Vagina (tissue), 2 donors: ENCODE results near the gene C14orf119.

ENCODE experiments used
- CTCF ChIP-seq, 3 experiments: fragments of 450-650 bp in 2 of 3; fragments of 200-600 bp in 1 of 3; sonication (generic) in 1 of 3; IDR thresholded peaks; one replicate each; pipeline ENCODE4 v1.5.1; 2017 to 2019; ENCODE audit warnings: antibody characterized with exemption in 3 of 3, mild to moderate bottlenecking in 2 of 3, moderate library complexity in 2 of 3
- POLR2AphosphoS5 ChIP-seq, 2 donors: sonication (generic); formaldehyde crosslinking; IDR thresholded peaks; one replicate each; pipeline ENCODE4 v1.9.0; 2017; ENCODE audit warnings: antibody characterized with exemption in 2 of 2, mild to moderate bottlenecking in 2 of 2, low read depth in 1 of 2; ENCODE audit not compliant: insufficient read depth in 1 of 2

DNA sequence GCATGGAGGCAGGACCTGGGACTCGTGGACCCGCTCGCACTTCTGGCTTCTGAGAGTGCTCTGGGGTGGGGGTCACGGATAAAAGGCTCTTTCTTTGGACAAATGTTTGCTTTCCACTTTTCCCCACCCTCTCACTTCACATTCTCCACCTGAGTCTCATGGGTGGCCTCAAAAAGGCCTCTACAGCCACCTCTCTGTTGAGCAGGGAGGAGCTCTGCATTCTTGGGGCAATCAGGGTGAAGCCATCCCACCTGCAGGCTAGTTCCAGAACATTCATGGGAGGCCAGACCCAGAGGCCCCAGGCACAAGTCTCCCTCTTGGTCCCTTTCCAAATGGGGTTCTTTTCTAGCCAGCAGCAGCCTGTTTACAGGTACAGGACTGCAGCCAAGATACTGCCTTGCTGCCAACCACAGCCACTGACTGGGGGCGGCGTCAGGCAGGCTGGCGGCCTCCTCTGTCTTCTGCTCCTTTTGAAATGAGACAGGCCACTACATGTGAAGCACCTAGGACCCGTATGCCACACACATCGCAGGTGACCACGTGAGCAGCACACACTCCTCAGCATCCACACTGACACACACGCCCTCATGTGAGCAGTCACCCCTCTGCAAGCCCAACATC lies 42.0 kb downstream of the C14orf119 start:
- TF ChIP-seq CTCF (IDR thresholded peaks at IDR 0.05) (no peak), POLR2AphosphoS5 (IDR thresholded peaks at IDR 0.05; ENCODE audit: insufficient read depth in 1 of 2, low read depth in 1 of 2) (no peak)
